H1 (cell line): ENCODE measurements around the gene SLC39A11. TPM values are rescaled to one million over a fixed set of nuclear protein-coding genes. Genes with fewer than 3 reads are reported as not detected.

Experiments
- CTCF ChIA-PET: fragments of 300-600 bp; sonication (Branson Sonifier 250); formaldehyde crosslinking; loops from one replicate; lab custom pipeline; 2021; ENCODE audit not compliant: partially characterized antibody; lab: Charles Lee
- POLR2A ChIA-PET: fragments of 300-600 bp; sonication (Branson Sonifier 250); formaldehyde crosslinking; loops from one replicate; lab custom pipeline; 2021; ENCODE audit warnings: inconsistent platforms; ENCODE audit not compliant: partially characterized antibody; lab: Charles Lee
- DNase-seq, 2 experiments: peaks; one replicate each; pipeline versions ENCODE4 v3.0.0 to v3.0.0-alpha.2; 2010 to 2022; ENCODE audit warnings: low spot score in 2 of 2, low read depth in 1 of 2, mixed read lengths in 1 of 2
- FAIRE-seq: peaks from 2 replicates; lab custom pipeline; 2011; peaks lifted over from hg19 to GRCh38; lab: Jason Lieb, UNC
- H2AFZ ChIP-seq: 2 replicates; pipeline ENCODE4 v1.8.1; 2012; ENCODE audit warnings: low read length, inconsistent platforms
- H2AK5ac ChIP-seq: 2 replicates; pipeline ENCODE4 v1.6.1; 2013; ENCODE audit warnings: low read depth, low read length
- H2BK120ac ChIP-seq: replicated peaks from 2 replicates; pipeline ENCODE3; 2013; ENCODE audit warnings: low read depth, low read length, inconsistent platforms
- H2BK12ac ChIP-seq: 2 replicates; pipeline ENCODE4 v1.6.1; 2013; ENCODE audit warnings: low read depth, low read length
- H2BK15ac ChIP-seq: 2 replicates; pipeline ENCODE4 v1.6.1; 2013; ENCODE audit warnings: low read length
- H2BK20ac ChIP-seq: 2 replicates; pipeline ENCODE4 v1.6.1; 2013; ENCODE audit warnings: low read length
- H2BK5ac ChIP-seq: 2 replicates; pipeline ENCODE4 v1.6.1; 2013; ENCODE audit warnings: low read depth, low read length
- H3K14ac ChIP-seq: 2 replicates; pipeline ENCODE4 v1.6.1; 2013; ENCODE audit warnings: inconsistent platforms; ENCODE audit not compliant: insufficient read length
- H3K18ac ChIP-seq: 2 replicates; pipeline ENCODE4 v1.6.1; 2013; ENCODE audit warnings: low read length; ENCODE audit errors: extremely low read depth
- H3K23ac ChIP-seq: 2 replicates; pipeline ENCODE4 v1.6.1; 2013; ENCODE audit warnings: inconsistent platforms; ENCODE audit not compliant: insufficient read length
- H3K23me2 ChIP-seq: 2 replicates; pipeline ENCODE4 v1.6.1; 2013; ENCODE audit warnings: low read depth, low read length
- H3K27ac ChIP-seq: 2 replicates; pipeline ENCODE4 v1.6.1; 2011; ENCODE audit warnings: low read depth, low read length, inconsistent platforms
- H3K27me3 ChIP-seq, 4 experiments: replicated peaks in 1 of 4; 1 replicate in 1 of 4; 2 replicates in 3 of 4; pipeline versions ENCODE4 v1.6.1 to v1.8.1; 2011 to 2013; ENCODE audit warnings: low read length in 3 of 4, mild to moderate bottlenecking in 3 of 4, inconsistent platforms in 2 of 4, mixed read lengths in 2 of 4, moderate library complexity in 1 of 4; ENCODE audit not compliant: control insufficient read depth in 3 of 4, insufficient read depth in 3 of 4; ENCODE audit errors: extremely low read depth in 1 of 4
- H3K36me3 ChIP-seq, 4 experiments: 2 replicates each; pipeline versions ENCODE4 v1.6.1 to v1.8.1; 2011 to 2013; ENCODE audit warnings: mild to moderate bottlenecking in 4 of 4, low read length in 3 of 4, moderate library complexity in 2 of 4, control low read depth in 1 of 4, inconsistent platforms in 1 of 4; ENCODE audit not compliant: insufficient read depth in 4 of 4, control insufficient read depth in 2 of 4
- H3K4ac ChIP-seq: replicated peaks from 2 replicates; pipeline ENCODE3; 2013; ENCODE audit warnings: low read length, low read depth, mixed read lengths, inconsistent platforms; ENCODE audit not compliant: insufficient read length
- H3K4me1 ChIP-seq, 4 experiments: replicated peaks in 1 of 4; 1 replicate in 1 of 4; 2 replicates in 3 of 4; pipeline versions ENCODE4 v1.6.1 to v1.8.1; 2011 to 2013; ENCODE audit warnings: low read length in 3 of 4, inconsistent platforms in 2 of 4, mixed read lengths in 1 of 4; ENCODE audit not compliant: insufficient read depth in 4 of 4, control insufficient read depth in 3 of 4
- H3K4me2 ChIP-seq, 2 experiments: 2 replicates each; pipeline versions ENCODE4 v1.6.1 to v1.8.1; 2011 to 2013; ENCODE audit warnings: low read depth in 2 of 2, low read length in 2 of 2, control low read depth in 1 of 2, inconsistent platforms in 1 of 2, mild to moderate bottlenecking in 1 of 2; ENCODE audit not compliant: insufficient read depth in 1 of 2
- H3K4me3 ChIP-seq, 4 experiments: fragments of 200-600, 300-600 bp in 1 of 4; sonication (generic), shearing (Covaris generic), sonication (Bioruptor Twin) in 1 of 4; 2 replicates each; pipeline versions ENCODE4 v1.5.1 to v1.8.1; 2011 to 2016; ENCODE audit warnings: low read length in 4 of 4, low read depth in 3 of 4, control low read depth in 2 of 4, inconsistent platforms in 2 of 4, mild to moderate bottlenecking in 2 of 4, mixed read lengths in 1 of 4, moderate library complexity in 1 of 4; ENCODE audit not compliant: insufficient read depth in 2 of 4; ENCODE audit errors: extremely low read depth in 1 of 4
- H3K56ac ChIP-seq: replicated peaks from 2 replicates; pipeline ENCODE3; 2013; ENCODE audit warnings: low read depth, mild to moderate bottlenecking, mixed read lengths, low read length, inconsistent platforms; ENCODE audit not compliant: insufficient read length
- H3K79me1 ChIP-seq: 2 replicates; pipeline ENCODE4 v1.6.1; 2013; ENCODE audit warnings: low read depth, low read length, control low read depth
- H3K79me2 ChIP-seq, 2 experiments: 2 replicates each; pipeline versions ENCODE4 v1.6.1 to v1.8.1; 2012 to 2013; ENCODE audit warnings: low read length in 2 of 2, mild to moderate bottlenecking in 2 of 2, inconsistent platforms in 1 of 2; ENCODE audit not compliant: insufficient read depth in 2 of 2, control insufficient read depth in 1 of 2
- H3K9ac ChIP-seq, 4 experiments: replicated peaks in 1 of 4; 1 replicate in 1 of 4; 2 replicates in 3 of 4; pipeline versions ENCODE4 v1.6.1 to v1.8.1; 2011 to 2013; ENCODE audit warnings: low read depth in 3 of 4, low read length in 3 of 4, control low read depth in 2 of 4, mild to moderate bottlenecking in 2 of 4, moderate library complexity in 2 of 4, inconsistent platforms in 1 of 4; ENCODE audit errors: extremely low read depth in 1 of 4
- H3K9me3 ChIP-seq, 2 experiments: 2 replicates each; pipeline versions ENCODE4 v1.6.1 to v1.8.1; 2012 to 2013; ENCODE audit warnings: mild to moderate bottlenecking in 2 of 2, moderate library complexity in 2 of 2, control low read depth in 1 of 2, inconsistent platforms in 1 of 2, low read depth in 1 of 2, low read length in 1 of 2, mixed read lengths in 1 of 2; ENCODE audit not compliant: insufficient read depth in 2 of 2
- H4K20me1 ChIP-seq, 2 experiments: replicated peaks in 1 of 2; 2 replicates each; pipeline versions ENCODE3 to v1.8.1; 2011 to 2013; ENCODE audit warnings: inconsistent platforms in 2 of 2, low read length in 2 of 2, mild to moderate bottlenecking in 1 of 2; ENCODE audit not compliant: insufficient read depth in 2 of 2, control insufficient read depth in 1 of 2
- H4K5ac ChIP-seq: 2 replicates; pipeline ENCODE4 v1.6.1; 2013; ENCODE audit warnings: low read length, low read depth, mixed read lengths, inconsistent platforms; ENCODE audit not compliant: insufficient read length
- H4K8ac ChIP-seq: 2 replicates; pipeline ENCODE4 v1.8.0; 2013; ENCODE audit warnings: mild to moderate bottlenecking, moderate library complexity, low read length, inconsistent platforms; ENCODE audit not compliant: insufficient read depth; ENCODE audit errors: extremely low read depth
- H4K91ac ChIP-seq: replicated peaks from 2 replicates; pipeline ENCODE3; 2013; ENCODE audit warnings: low read length, mixed read lengths, inconsistent platforms; ENCODE audit not compliant: insufficient read length
- BACH1 ChIP-seq: IDR thresholded peaks from 2 replicates; pipeline ENCODE4 v1.6.1; 2012; ENCODE audit warnings: low read length, improper control_type of control experiment
- KDM5A ChIP-seq: fragments of 200-600 bp; IDR thresholded peaks from 2 replicates; pipeline ENCODE4 v1.7.1; 2012; ENCODE audit warnings: mild to moderate bottlenecking, low read length, inconsistent platforms, mixed read lengths
- RFX5 ChIP-seq: IDR thresholded peaks from 2 replicates; pipeline ENCODE4 v1.6.1; 2011; ENCODE audit warnings: low read depth, low read length, improper control_type of control experiment, borderline replicate concordance
- SP1 ChIP-seq: IDR thresholded peaks from 2 replicates; pipeline ENCODE4 v1.6.1; 2011; ENCODE audit warnings: low read depth, low read length
- TBP ChIP-seq: IDR thresholded peaks from 2 replicates; pipeline ENCODE4 v1.6.1; 2011; ENCODE audit warnings: low read depth, low read length, improper control_type of control experiment
- WGBS, 2 experiments: shearing (Covaris generic) in 1 of 2; methylation state at CpG; one replicate each; pipeline versions ENCODE4 v1.1.6 to v1.1.7; 2013 to 2015; ENCODE audit warnings: low lambda C conversion rate in 2 of 2, mixed read lengths in 2 of 2, inconsistent platforms in 1 of 2, low coverage in 1 of 2, missing lambda C conversion rate in 1 of 2; ENCODE audit not compliant: insufficient replicate concordance in 2 of 2, insufficient coverage in 1 of 2, insufficient read length in 1 of 2; ENCODE audit errors: extremely low coverage in 1 of 2, missing lambda C conversion rate in 1 of 2; 5-methylcytosine and 5-hydroxymethylcytosine counted together
- polyA plus RNA-seq, 7 experiments: library from polyadenylated mRNA; depleted of rRNA in 3 of 7; stranded (reverse) in 5 of 7; unstranded in 2 of 7; fragments of >200 nt in 5 of 7; fragments of 200-250 nt in 2 of 7; gene quantifications; 1 replicate in 5 of 7; 2 replicates in 1 of 7; 4 replicates in 1 of 7; pipeline versions ENCODE4 v1.2.1 to v1.2.3, GENCODE V29; 2011 to 2013; ENCODE audit warnings: missing spikeins in 2 of 7, mixed read lengths in 2 of 7
- total RNA-seq: library from RNA; stranded (reverse); fragmentation: NEBNext Ultra II Directional; extraction: Animal tissue kit (Norgen Biotek cat#: 25700); gene quantifications from 2 replicates; pipeline ENCODE4 v1.2.1, GENCODE V29; 2021
- TF ChIP-seq, protein P1 (sequence below): IDR thresholded peaks from 2 replicates; pipeline ENCODE4 v1.6.1; 2012; ENCODE audit warnings: inconsistent platforms

The SLC39A11 gene
- total and polyA plus RNA-seq, 2 of the 8 experiments (the other 6 are each of a cell fraction or from before 2014, with no cell fraction given) = 12.2 to 19.6 TPM

GRCh38 chr17:72693151-72693878 is 399.2 kb downstream of the SLC39A11 start:
- Histone ChIP-seq H2BK15ac (no peak overlapping the region), H2AK5ac (no peak overlapping the region), H3K23me2 (no peaks in the 10 kb centered on the region), H3K23ac (no peak overlapping the region), H2AFZ (no peak overlapping the region), H3K79me1 (no peaks in the 10 kb centered on the region), H3K56ac (no peak overlapping the region), H2BK12ac (no peak overlapping the region), H4K5ac (no peak overlapping the region), H3K27me3 (no peaks in the 10 kb centered on the region), H3K9me3 (no peaks in the 10 kb centered on the region), H3K9ac (no peak overlapping the region), H3K4me2 (no peak overlapping the region), H3K36me3 (no peaks in the 10 kb centered on the region; a peak in 1 of 8 replicates), H3K14ac (no peak overlapping the region), H4K8ac (no peak overlapping the region), H2BK5ac (no peak overlapping the region), H4K91ac (no peak overlapping the region), H4K20me1 (no peaks in the 10 kb centered on the region), H3K27ac (no peak overlapping the region), H3K18ac (no peak overlapping the region), H3K4me3 (no peak overlapping the region), H2BK20ac (no peak overlapping the region), H3K79me2 (no peaks in the 10 kb centered on the region)
- CTCF ChIA-PET = interaction anchor here (0.7 to 1.2 kb wide), 6 partner anchors 9 to 136 kb away, joined by 3 to 7 read pairs (median 3); no protein-coding TSS in a partner anchor
- FAIRE-seq = no peak
- 93% methylated on average over 14 of the region's 15 CpGs; no CpG with 5 or more reads in 1 of the 2 experiments for WGBS, 2 experiments
- no peak for DNase-seq
- POLR2A ChIA-PET = no interaction called here
- TF ChIP-seq SP1 (no peak), KDM5A (no peak), BACH1 (no peak), RFX5 (no peak), TBP (no peak)
- TF ChIP-seq, protein P1, sequence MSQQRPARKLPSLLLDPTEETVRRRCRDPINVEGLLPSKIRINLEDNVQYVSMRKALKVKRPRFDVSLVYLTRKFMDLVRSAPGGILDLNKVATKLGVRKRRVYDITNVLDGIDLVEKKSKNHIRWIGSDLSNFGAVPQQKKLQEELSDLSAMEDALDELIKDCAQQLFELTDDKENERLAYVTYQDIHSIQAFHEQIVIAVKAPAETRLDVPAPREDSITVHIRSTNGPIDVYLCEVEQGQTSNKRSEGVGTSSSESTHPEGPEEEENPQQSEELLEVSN = no peak
- TF ChIP-seq, all 59 proteins: peak for 0
- H3K4me1 ChIP-seq = no peaks in the 10 kb centered on the region
- H3K4ac ChIP-seq = no peak overlapping the region
- no peak overlapping the region for H2BK120ac ChIP-seq
